Fibroblast of lung (primary cell): Measurements from ENCODE around the gene PRPF39. TPM values are rescaled to one million over a fixed set of nuclear protein-coding genes. Genes with fewer than 3 reads are reported as not detected.
"Not testable (repeated sequence)": the region's sequence is repeated elsewhere in the genome, so short reads cannot be mapped to it uniquely, and the experiment has no call there.

ENCODE experiments used
- DNase-seq, 2 donors: peaks; one replicate each; pipeline versions ENCODE4 v3.0.0 to v3.0.0-alpha.2; 2010; ENCODE audit warnings: low read depth in 2 of 2
- H2AFZ ChIP-seq: 2 replicates; pipeline ENCODE4 v1.5.1; 2012; ENCODE audit warnings: low read length, control low read depth, inconsistent platforms
- H3K27ac ChIP-seq: 2 replicates; pipeline ENCODE4 v1.5.1; 2011; ENCODE audit warnings: low read length, control low read depth; ENCODE audit not compliant: insufficient read depth
- H3K27me3 ChIP-seq: 2 replicates; pipeline ENCODE4 v1.5.1; 2011; ENCODE audit warnings: mild to moderate bottlenecking, low read length; ENCODE audit not compliant: control insufficient read depth, insufficient read depth
- H3K36me3 ChIP-seq: 2 replicates; pipeline ENCODE4 v1.5.1; 2011; ENCODE audit warnings: low read length; ENCODE audit not compliant: control insufficient read depth, insufficient read depth
- H3K4me1 ChIP-seq: 2 replicates; pipeline ENCODE4 v1.5.1; 2011; ENCODE audit warnings: low read length; ENCODE audit not compliant: control insufficient read depth, insufficient read depth; ENCODE audit errors: extremely low read depth
- H3K4me2 ChIP-seq: 2 replicates; pipeline ENCODE4 v1.5.1; 2011; ENCODE audit warnings: low read length, control low read depth; ENCODE audit not compliant: insufficient read depth; ENCODE audit errors: extremely low read depth
- H3K4me3 ChIP-seq, 4 experiments: fragments of 200-600 bp in 1 of 4; sonication (generic) in 1 of 4; replicated peaks in 1 of 4; 2 replicates each; pipeline ENCODE4 v1.5.1; 2011 to 2016; ENCODE audit warnings: low read length in 4 of 4, low read depth in 3 of 4, mild to moderate bottlenecking in 3 of 4, control low read depth in 2 of 4, inconsistent platforms in 1 of 4, mixed read lengths in 1 of 4; ENCODE audit not compliant: insufficient read depth in 1 of 4; ENCODE audit errors: control extremely low read depth in 1 of 4
- H3K79me2 ChIP-seq: 2 replicates; pipeline ENCODE4 v1.5.1; 2012; ENCODE audit warnings: mild to moderate bottlenecking, low read length, inconsistent platforms; ENCODE audit not compliant: control insufficient read depth, insufficient read depth
- H3K9ac ChIP-seq: 2 replicates; pipeline ENCODE4 v1.5.1; 2011; ENCODE audit warnings: mild to moderate bottlenecking, low read length, control low read depth; ENCODE audit not compliant: insufficient read depth
- H3K9me3 ChIP-seq: 2 replicates; pipeline ENCODE4 v1.5.1; 2012; ENCODE audit warnings: low read depth, low read length; ENCODE audit not compliant: control insufficient read depth, insufficient read depth
- H4K20me1 ChIP-seq: 2 replicates; pipeline ENCODE4 v1.5.1; 2011; ENCODE audit warnings: low read length; ENCODE audit not compliant: control insufficient read depth, insufficient read depth; ENCODE audit errors: extremely low read depth
- CTCF ChIP-seq, 2 donors: IDR thresholded peaks in 1 of 2; conservative IDR thresholded peaks in 1 of 2; 1 replicate in 1 of 2; 2 replicates in 1 of 2; pipeline ENCODE4 v1.5.1; 2011 to 2012; ENCODE audit warnings: low read length in 2 of 2, control low read depth in 1 of 2, inconsistent platforms in 1 of 2, low read depth in 1 of 2, mild to moderate bottlenecking in 1 of 2
- EZH2 ChIP-seq: IDR thresholded peaks from 2 replicates; pipeline ENCODE4 v1.5.1; 2012; ENCODE audit warnings: low read length, control low read depth, mild to moderate bottlenecking; ENCODE audit errors: missing control alignments
- polyA plus RNA-seq, 2 donors: library from polyadenylated mRNA; depleted of rRNA in 1 of 2; stranded (reverse) in 1 of 2; unstranded in 1 of 2; fragments of >200 nt; gene quantifications; 2 replicates each; pipeline ENCODE4 v1.2.1, GENCODE V29; 2011 to 2012; ENCODE audit warnings: missing spikeins in 1 of 2
- total RNA-seq: library from RNA; depleted of rRNA; stranded (reverse); fragments of >200 nt; gene quantifications from 2 replicates; pipeline ENCODE4 v1.2.1, GENCODE V29; 2014

PRPF39 gene
- total and polyA plus RNA-seq, 2 donors (not counting 1 experiment from before 2014, with no cell fraction given), result 28.4 to 28.5 TPM

GRCh38 chr14:45072126-45072525 is 11.8 kb upstream of the PRPF39 start:
- DNase-seq, result no peak
- Histone ChIP-seq H4K20me1 (no peaks in the 10 kb centered on the region), H3K27ac (no peak overlapping the region), H3K9ac (no peak overlapping the region), H3K27me3 (no peaks in the 10 kb centered on the region), H3K4me1 (no peaks in the 10 kb centered on the region), H3K36me3 (no peaks in the 10 kb centered on the region), H3K4me3 (no peak overlapping the region), H3K4me2 (no peak overlapping the region), H3K79me2 (no peaks in the 10 kb centered on the region), H2AFZ (no peak overlapping the region), H3K9me3 (no peaks in the 10 kb centered on the region)
- TF ChIP-seq CTCF (conservative IDR thresholded peaks at IDR 0.05 in 1 of 2, IDR thresholded peaks at IDR 0.05 in 1 of 2; ENCODE audit: low read depth in 1 of 2, low read length in 2 of 2) (no peak), EZH2 (no peak)

- TF ChIP-seq CTCF (conservative IDR thresholded peaks at IDR 0.05 in 1 of 2, IDR thresholded peaks at IDR 0.05 in 1 of 2; ENCODE audit: low read depth in 1 of 2, low read length in 2 of 2) (no peak), EZH2 (no peak)
- no peak for DNase-seq
- no peak overlapping the region for H3K4me2 ChIP-seq
- H3K4me3 ChIP-seq, result no peak overlapping the region
- no peak overlapping the region for H3K9ac ChIP-seq
- no peaks in the 10 kb centered on the region for H3K36me3 ChIP-seq
- H2AFZ ChIP-seq, result no peak overlapping the region
- H3K4me1 ChIP-seq, result no peaks in the 10 kb centered on the region
- no peak overlapping the region for H3K27ac ChIP-seq
- H3K79me2 ChIP-seq, result no peaks in the 10 kb centered on the region
- H3K9me3 ChIP-seq, result no peaks in the 10 kb centered on the region
- no peaks in the 10 kb centered on the region for H4K20me1 ChIP-seq
- no peaks in the 10 kb centered on the region for H3K27me3 ChIP-seq
Measured at GRCh38 chr14:45073231-45073879, 10.6 kb upstream of the PRPF39 start.

GRCh38 chr14:45078323-45078722 is 5.6 kb upstream of the PRPF39 start:
- Histone ChIP-seq H3K27ac (no peak overlapping the region), H2AFZ (no peak overlapping the region), H3K4me2 (no peak overlapping the region), H3K4me3 (no peak overlapping the region), H3K9me3 (no peaks in the 10 kb centered on the region), H3K79me2 (no peaks in the 10 kb centered on the region), H4K20me1 (no peaks in the 10 kb centered on the region), H3K9ac (no peak overlapping the region), H3K36me3 (no peaks in the 10 kb centered on the region), H3K4me1 (no peaks in the 10 kb centered on the region), H3K27me3 (no peaks in the 10 kb centered on the region)
- TF ChIP-seq CTCF (conservative IDR thresholded peaks at IDR 0.05 in 1 of 2, IDR thresholded peaks at IDR 0.05 in 1 of 2; ENCODE audit: low read depth in 1 of 2, low read length in 2 of 2), result no peak
- no peak for TF ChIP-seq EZH2
- DNase-seq, result no peak

- H3K27ac ChIP-seq, H3K4me1 ChIP-seq, H3K36me3 ChIP-seq, H3K4me3 ChIP-seq, H4K20me1 ChIP-seq, H3K27me3 ChIP-seq, H3K4me2 ChIP-seq, H3K9ac ChIP-seq, H3K9me3 ChIP-seq, DNase-seq, H2AFZ ChIP-seq: not testable (repeated sequence)
- peaks cover 16% of the 10 kb centered on the region for H3K79me2 ChIP-seq
Measured at GRCh38 chr14:45080416-45080968, 3.4 kb upstream of the PRPF39 start.
